PC-9 (cell line): ENCODE results near the gene KLF4. TPM values are rescaled to one million over a fixed set of nuclear protein-coding genes. Genes with fewer than 3 reads are reported as not detected.

ENCODE experiments used
- BruUV-seq: library from RNA; stranded (reverse); fragments of 400-500 nt; replicated peaks from 2 replicates; lab custom pipeline; 2021; lab: Mats Ljungman, UMichigan
- CTCF ChIA-PET: fragments of 300-600 bp; sonication (Branson Sonifier 250); formaldehyde crosslinking; loops from one replicate; lab custom pipeline; 2022; ENCODE audit warnings: antibody characterized with exemption; lab: Charles Lee
- POLR2A ChIA-PET: fragments of 300-600 bp; sonication (Branson Sonifier 250); formaldehyde crosslinking; loops from one replicate; lab custom pipeline; 2022; ENCODE audit warnings: antibody characterized with exemption; ENCODE audit not compliant: unreplicated experiment; lab: Charles Lee
- DNase-seq, 2 experiments: peaks; one replicate each; pipeline versions ENCODE4 v3.0.0 to v3.0.0-alpha.2; 2015 to 2022; ENCODE audit warnings: mixed read lengths in 1 of 2
- H2AFZ ChIP-seq: fragments of 200-600 bp; sonication (generic); 2 replicates; pipeline ENCODE4 v1.8.1; 2017; ENCODE audit warnings: antibody characterized with exemption
- H3F3A ChIP-seq: fragments of 200-600 bp; sonication (generic); 2 replicates; pipeline ENCODE4 v1.8.1; 2017; ENCODE audit warnings: antibody characterized with exemption, mild to moderate bottlenecking, low read depth; ENCODE audit not compliant: insufficient read depth
- H3K27ac ChIP-seq: fragments of 200-600 bp; sonication (generic); 2 replicates; pipeline ENCODE4 v1.6.1; 2016; ENCODE audit warnings: mixed run types
- H3K27me3 ChIP-seq: fragments of 200-600 bp; sonication (generic); 2 replicates; pipeline ENCODE4 v1.6.1; 2016; ENCODE audit warnings: low read depth, mixed run types; ENCODE audit not compliant: insufficient read depth
- H3K36me3 ChIP-seq: fragments of 200-600 bp; sonication (generic); 2 replicates; pipeline ENCODE4 v1.6.1; 2016; ENCODE audit warnings: low read depth, mixed run types
- H3K4me1 ChIP-seq: fragments of 200-600 bp; sonication (generic); replicated peaks from 2 replicates; pipeline ENCODE4 v1.6.1; 2016; ENCODE audit warnings: mixed run types; ENCODE audit not compliant: insufficient read depth
- H3K4me2 ChIP-seq: fragments of 200-600 bp; sonication (generic); 2 replicates; pipeline ENCODE4 v1.6.1; 2017; ENCODE audit warnings: mixed run types
- H3K4me3 ChIP-seq: fragments of 200-600 bp; sonication (generic); 2 replicates; pipeline ENCODE4 v1.6.1; 2016; ENCODE audit warnings: mixed run types
- H3K79me2 ChIP-seq: fragments of 200-600 bp; sonication (generic); 2 replicates; pipeline ENCODE4 v1.6.1; 2017; ENCODE audit warnings: low read depth, mixed run types
- H3K9me2 ChIP-seq: fragments of 200-600 bp; sonication (generic); 2 replicates; pipeline ENCODE4 v1.8.1; 2017; ENCODE audit warnings: mild to moderate bottlenecking; ENCODE audit not compliant: insufficient read depth
- H3K9me3 ChIP-seq: fragments of 200-600 bp; sonication (generic); 2 replicates; pipeline ENCODE4 v1.8.1; 2016; ENCODE audit warnings: low read depth; ENCODE audit not compliant: insufficient read depth
- H4K20me1 ChIP-seq: fragments of 200-600 bp; sonication (generic); 2 replicates; pipeline ENCODE4 v1.8.1; 2017; ENCODE audit not compliant: insufficient read depth
- EZH2 ChIP-seq: fragments of 200-600 bp; sonication (generic); IDR thresholded peaks from 2 replicates; pipeline ENCODE4 v1.8.0; 2017; ENCODE audit warnings: antibody characterized with exemption, low read depth
- intact Hi-C: fragments of 100-400 bp; cut with micrococcal nuclease; formaldehyde crosslinking; loops from one replicate; pipeline ENCODE4 v1.10.0; 2022; ENCODE audit not compliant: unreplicated experiment
- total RNA-seq: library from RNA; stranded (reverse); gene quantifications from 2 replicates; pipeline ENCODE4 v1.2.3, GENCODE V29; 2021
- TF ChIP-seq, protein P1 (sequence below): fragments of 200-600 bp; sonication (generic); conservative IDR thresholded peaks from 2 replicates; pipeline ENCODE4 v1.6.1; 2017; ENCODE audit warnings: mixed run types, antibody characterized with exemption, mild to moderate bottlenecking, moderate library complexity

KLF4 gene
- total RNA-seq, 1 experiment from 2014 or later = 48.5 TPM

DNA sequence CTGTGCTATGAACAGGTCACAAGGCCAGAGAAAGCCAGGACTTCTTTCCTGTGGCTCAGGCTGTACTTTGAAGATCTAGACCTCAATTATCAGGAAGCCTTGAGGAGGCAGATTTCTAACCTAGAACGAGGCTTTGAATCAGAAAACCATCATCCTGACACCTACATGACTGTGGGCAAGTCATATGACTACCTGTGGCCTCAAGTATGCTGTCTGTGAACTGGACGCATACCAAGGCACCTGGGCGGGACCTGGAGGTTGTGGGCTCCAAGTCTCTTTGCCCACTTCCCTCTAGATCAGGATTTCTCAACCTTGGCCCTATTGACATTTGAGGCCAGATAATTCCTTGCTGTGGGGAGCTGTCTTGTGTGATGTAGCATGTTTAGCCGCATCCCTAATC, 42.5 kb downstream of the KLF4 start:
- H3F3A ChIP-seq = no peaks in the 10 kb centered on the region
- H3K79me2 ChIP-seq = no peaks in the 10 kb centered on the region
- H3K9me3 ChIP-seq = no peaks in the 10 kb centered on the region
- H3K4me1 ChIP-seq = no peaks in the 10 kb centered on the region
- no peak overlapping the region for H3K4me3 ChIP-seq
- H2AFZ ChIP-seq = no peak overlapping the region
- no peak for DNase-seq
- no peaks in the 10 kb centered on the region for H3K9me2 ChIP-seq
- TF ChIP-seq, protein P1, sequence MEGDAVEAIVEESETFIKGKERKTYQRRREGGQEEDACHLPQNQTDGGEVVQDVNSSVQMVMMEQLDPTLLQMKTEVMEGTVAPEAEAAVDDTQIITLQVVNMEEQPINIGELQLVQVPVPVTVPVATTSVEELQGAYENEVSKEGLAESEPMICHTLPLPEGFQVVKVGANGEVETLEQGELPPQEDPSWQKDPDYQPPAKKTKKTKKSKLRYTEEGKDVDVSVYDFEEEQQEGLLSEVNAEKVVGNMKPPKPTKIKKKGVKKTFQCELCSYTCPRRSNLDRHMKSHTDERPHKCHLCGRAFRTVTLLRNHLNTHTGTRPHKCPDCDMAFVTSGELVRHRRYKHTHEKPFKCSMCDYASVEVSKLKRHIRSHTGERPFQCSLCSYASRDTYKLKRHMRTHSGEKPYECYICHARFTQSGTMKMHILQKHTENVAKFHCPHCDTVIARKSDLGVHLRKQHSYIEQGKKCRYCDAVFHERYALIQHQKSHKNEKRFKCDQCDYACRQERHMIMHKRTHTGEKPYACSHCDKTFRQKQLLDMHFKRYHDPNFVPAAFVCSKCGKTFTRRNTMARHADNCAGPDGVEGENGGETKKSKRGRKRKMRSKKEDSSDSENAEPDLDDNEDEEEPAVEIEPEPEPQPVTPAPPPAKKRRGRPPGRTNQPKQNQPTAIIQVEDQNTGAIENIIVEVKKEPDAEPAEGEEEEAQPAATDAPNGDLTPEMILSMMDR = no peak
- no peak for TF ChIP-seq EZH2
- BruUV-seq = no TSS peak
- no peaks in the 10 kb centered on the region for H4K20me1 ChIP-seq
- no peak overlapping the region for H3K4me2 ChIP-seq
- ChIA-PET CTCF (no interaction called here), POLR2A (no interaction called here)
- H3K36me3 ChIP-seq = no peaks in the 10 kb centered on the region
- no peak overlapping the region for H3K27ac ChIP-seq
- intact Hi-C loops = no loop called here
- no peaks in the 10 kb centered on the region for H3K27me3 ChIP-seq

DNA sequence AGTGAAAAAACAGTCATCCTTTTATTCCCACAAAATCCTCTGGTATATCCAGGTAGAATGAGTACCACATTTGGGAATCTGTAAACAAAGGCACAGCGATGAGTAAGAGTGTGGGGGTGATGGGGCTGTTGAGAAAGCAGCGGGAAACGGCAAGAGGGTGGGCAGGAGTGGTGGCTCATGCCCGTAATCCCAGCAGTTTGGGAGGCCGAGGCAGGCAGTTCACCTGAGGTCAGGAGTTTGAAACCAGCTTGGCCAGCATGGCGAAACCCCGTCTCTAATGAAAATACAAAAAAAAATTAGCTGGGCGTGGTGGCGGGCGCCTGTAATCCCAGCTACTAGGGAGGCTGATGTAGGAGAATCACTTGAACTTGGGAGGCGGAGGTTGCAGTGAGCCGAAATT, 43.1 kb downstream of the KLF4 start:
- no peak overlapping the region for H3K27ac ChIP-seq
- no peak for TF ChIP-seq EZH2
- TF ChIP-seq, protein P1 = no peak
- ChIA-PET CTCF (no interaction called here), POLR2A (no interaction called here)
- no peaks in the 10 kb centered on the region for H4K20me1 ChIP-seq
- H3K4me2 ChIP-seq = no peak overlapping the region
- no peaks in the 10 kb centered on the region for H3K79me2 ChIP-seq
- H3K27me3 ChIP-seq = no peaks in the 10 kb centered on the region
- no peaks in the 10 kb centered on the region for H3K9me3 ChIP-seq
- H2AFZ ChIP-seq = no peak overlapping the region
- no TSS peak for BruUV-seq
- no peaks in the 10 kb centered on the region for H3K9me2 ChIP-seq
- no peaks in the 10 kb centered on the region for H3K4me1 ChIP-seq
- no peaks in the 10 kb centered on the region for H3F3A ChIP-seq
- H3K36me3 ChIP-seq = no peaks in the 10 kb centered on the region
- DNase-seq = no peak
- intact Hi-C loops = no loop called here
- no peak overlapping the region for H3K4me3 ChIP-seq

DNA sequence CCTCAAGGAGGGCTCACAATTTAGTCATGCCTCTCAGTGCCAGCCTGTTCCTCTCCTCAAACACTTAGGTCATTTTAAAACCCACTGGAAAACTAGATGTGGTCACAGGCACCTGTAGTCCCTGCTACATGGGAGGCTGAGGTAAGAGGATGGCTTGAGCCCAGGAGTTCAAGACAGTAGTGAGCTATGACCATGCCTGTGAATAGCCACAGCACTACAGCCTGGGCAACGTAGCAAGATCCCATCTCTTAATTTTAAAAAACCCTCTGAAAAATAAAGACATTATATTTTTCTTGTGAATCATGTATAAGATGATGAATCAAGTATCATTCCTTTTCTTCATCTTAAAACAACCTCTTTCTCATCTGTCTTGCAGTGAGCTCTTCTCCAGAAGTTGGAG, 45.8 kb downstream of the KLF4 start:
- Histone ChIP-seq H3K79me2 (no peaks in the 10 kb centered on the region), H3F3A (peaks cover 7% of the 10 kb centered on the region; the same call in 1 of the 2 replicates), H3K9me3 (no peaks in the 10 kb centered on the region), H3K4me1 (peaks cover 6% of the 10 kb centered on the region), H4K20me1 (no peaks in the 10 kb centered on the region), H3K36me3 (no peaks in the 10 kb centered on the region), H3K4me2 (no peak overlapping the region), H3K27ac (no peak overlapping the region), H3K4me3 (no peak overlapping the region), H3K27me3 (no peaks in the 10 kb centered on the region), H2AFZ (no peak overlapping the region), H3K9me2 (no peaks in the 10 kb centered on the region)
- intact Hi-C loops = no loop called here
- no peak for DNase-seq
- POLR2A ChIA-PET = no interaction called here
- no peak for TF ChIP-seq EZH2
- TF ChIP-seq, protein P1 = no peak
- CTCF ChIA-PET = no interaction called here
- no TSS peak for BruUV-seq
